HG02840 (cell line): ENCODE measurements around the gene HLA-DMB.
A peak's percentile ranks its signal among the peaks of the same experiment; 100 is the strongest.

Source experiments
- ATAC-seq: cut with Tn5 transposase; IDR thresholded peaks from one replicate; pipeline ENCODE4 v1.9.1; 2021; ENCODE audit warnings: mild to moderate bottlenecking, moderate library complexity, moderate number of reproducible peaks; ENCODE audit not compliant: unreplicated experiment, low FRiP score

HLA-DMB gene

DNA sequence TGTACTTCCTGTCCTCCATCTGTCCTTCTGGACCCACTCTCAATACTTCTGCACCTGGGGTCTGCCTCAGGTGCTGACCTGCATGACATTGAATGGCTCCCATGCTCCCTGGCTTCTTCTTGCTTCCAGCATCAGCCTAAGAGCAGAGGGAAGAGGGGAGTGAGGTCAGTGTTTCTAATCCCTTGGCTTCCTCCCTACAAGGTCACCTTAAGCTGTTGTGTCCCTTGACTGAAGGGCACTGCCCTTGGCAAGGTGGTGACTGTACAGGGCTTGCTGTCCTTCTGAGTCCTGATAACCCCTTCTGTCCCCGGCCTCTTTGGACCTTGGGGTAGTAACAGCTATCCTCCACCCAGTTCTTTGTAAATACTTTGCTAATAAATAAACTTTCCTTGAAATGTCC is 9.6 kb downstream of the HLA-DMB start:
- no peak for ATAC-seq

DNA sequence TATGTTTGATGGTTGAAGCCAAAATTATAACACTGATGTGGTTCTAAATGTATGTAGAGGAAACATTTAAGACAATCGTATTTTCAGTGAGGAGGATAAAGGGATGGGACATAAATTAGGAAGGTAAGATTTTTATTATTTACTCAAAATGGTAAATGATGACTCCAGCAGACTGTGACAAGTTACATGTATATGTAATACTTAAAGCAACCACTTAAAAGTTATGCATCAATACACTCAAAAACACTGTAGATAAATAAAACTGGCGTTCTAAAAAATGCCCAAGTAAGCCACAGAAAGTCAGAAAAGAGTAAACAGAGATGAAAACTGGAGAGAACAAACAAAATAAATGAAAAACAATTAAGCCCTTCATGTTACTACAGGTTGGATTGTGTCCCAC is 18.7 kb downstream of the HLA-DMB start:
- no peak for ATAC-seq

DNA sequence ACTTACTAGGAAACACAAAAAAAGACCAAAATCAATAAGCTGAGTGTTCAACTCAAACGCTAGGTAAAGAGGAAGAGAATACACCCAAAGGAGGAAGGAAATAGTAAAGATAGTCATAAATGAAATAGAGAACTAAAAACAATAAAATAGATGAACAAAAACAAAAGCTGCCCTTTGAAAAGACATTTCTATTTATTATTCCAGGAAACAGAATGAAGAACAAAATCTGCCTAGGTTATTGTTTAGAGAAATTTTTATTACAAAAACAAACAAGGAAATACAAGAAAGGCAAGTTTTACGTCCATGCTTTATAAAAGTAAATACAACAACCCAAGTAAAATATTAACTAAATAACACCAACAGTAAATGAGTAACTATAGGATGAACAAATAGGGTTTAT is 20.1 kb downstream of the HLA-DMB start:
- no peak for ATAC-seq

DNA sequence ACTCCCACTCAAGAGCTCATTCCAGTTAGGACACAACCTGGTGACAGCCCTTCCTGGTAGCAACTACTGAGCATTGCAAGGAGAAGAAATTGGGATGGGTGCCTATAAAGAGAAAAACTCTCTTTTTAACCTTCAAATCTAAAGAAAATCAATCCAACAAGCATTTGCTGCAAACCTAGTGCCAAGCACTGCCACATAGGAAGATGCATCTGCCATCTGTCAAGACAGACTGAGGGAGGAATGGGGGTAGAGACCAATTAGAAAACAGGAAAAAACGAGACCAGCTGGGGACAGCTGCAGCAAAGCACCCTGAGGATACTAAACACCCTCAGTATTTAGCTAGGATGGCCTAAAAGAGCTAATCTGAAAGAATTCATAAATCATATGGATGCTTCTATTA is 27.9 kb downstream of the HLA-DMB start:
- ATAC-seq, result no peak

DNA sequence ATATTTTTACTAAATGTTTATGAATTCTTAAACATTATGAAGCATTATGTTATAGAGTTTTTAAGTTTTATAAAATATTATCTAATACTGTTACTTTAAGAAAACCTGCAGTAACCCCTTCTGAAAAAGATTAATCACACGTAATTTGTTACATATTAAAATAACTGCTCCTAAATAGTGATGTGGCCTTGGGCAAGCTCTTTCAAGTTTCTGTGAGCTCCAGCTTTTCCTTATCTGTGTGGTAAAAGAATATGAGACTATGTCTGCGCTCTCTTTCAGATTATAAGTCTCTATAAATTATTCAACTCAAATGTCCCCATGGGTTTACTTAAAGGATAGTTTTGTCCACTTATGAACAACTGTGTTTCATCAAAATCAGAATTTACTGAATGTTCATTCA is 31.9 kb downstream of the HLA-DMB start:
- no peak for ATAC-seq

DNA sequence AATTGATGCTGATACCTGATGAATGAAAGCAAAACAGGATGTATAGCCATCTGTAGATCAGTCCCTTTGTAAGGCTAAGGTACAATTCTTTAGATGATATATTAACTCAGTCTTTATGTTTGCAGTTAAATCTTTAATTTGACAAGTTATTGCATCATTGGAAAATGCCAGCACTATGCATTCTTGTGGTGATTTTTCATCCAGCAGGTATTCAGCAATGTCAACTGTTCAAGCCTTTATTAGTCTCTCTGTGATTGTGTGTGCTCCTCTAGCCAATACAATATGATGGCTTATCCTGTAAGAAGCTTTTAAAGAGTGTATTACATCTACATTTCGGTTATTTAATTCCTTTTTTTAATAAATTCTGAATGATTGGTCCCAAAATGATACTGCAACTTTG is 34.3 kb downstream of the HLA-DMB start:
- ATAC-seq, result no peak

DNA sequence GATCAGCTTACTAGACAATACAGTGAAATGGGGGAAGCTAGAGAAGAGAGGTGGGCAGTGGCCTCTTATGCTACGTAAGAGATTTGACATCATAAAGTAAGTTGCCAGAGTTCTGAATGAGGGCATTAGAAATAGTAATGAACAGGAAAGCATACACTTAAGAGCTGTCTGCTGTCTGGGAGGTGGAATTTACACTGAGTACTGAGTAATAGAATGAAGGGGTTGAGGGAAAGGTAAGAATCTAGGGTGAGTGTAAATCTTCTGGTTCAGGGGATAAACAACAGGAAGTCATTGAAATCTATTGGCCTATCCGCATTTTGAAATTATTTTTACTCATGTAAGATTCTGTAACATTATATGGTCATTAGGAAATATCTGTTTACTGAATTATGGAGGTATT is 35.8 kb downstream of the HLA-DMB start:
- no peak for ATAC-seq

DNA sequence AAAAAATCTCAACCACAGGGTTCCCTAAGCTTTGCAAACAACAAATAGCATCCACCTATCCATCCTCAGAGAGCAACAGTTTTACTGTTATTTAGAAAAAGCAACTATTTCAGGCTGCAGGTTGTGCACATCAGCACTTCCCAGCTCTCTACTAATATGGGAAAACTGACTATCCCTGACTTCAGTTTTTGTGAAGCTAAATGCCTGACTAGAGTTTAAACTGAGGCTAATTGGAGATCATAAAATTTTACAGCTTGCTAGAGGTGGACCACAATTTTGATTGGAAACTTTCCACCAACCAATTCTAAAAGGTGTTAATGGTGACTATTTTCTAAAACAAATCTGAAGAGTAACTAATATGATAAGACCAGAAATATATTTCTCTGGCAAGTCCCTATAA is 36.9 kb downstream of the HLA-DMB start:
- no peak for ATAC-seq

DNA sequence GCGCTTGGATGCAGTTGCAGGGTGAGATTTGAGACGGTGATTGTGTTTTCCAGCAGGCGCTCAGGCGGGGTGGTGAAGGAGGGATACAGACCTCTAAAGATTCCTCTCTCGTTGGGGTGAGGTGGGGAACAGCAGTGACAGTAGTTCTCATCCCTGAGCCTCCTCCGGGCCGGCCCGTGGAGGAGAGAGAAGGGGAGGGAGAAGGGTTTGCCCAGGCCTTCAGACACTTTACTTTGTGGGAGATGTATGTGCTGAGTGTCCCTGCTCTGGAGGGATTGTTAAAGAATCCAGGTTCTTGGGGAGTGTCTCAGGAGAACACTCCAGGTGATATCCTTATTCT is 45.9 kb downstream of the HLA-DMB start:
- ATAC-seq, result no peak

DNA sequence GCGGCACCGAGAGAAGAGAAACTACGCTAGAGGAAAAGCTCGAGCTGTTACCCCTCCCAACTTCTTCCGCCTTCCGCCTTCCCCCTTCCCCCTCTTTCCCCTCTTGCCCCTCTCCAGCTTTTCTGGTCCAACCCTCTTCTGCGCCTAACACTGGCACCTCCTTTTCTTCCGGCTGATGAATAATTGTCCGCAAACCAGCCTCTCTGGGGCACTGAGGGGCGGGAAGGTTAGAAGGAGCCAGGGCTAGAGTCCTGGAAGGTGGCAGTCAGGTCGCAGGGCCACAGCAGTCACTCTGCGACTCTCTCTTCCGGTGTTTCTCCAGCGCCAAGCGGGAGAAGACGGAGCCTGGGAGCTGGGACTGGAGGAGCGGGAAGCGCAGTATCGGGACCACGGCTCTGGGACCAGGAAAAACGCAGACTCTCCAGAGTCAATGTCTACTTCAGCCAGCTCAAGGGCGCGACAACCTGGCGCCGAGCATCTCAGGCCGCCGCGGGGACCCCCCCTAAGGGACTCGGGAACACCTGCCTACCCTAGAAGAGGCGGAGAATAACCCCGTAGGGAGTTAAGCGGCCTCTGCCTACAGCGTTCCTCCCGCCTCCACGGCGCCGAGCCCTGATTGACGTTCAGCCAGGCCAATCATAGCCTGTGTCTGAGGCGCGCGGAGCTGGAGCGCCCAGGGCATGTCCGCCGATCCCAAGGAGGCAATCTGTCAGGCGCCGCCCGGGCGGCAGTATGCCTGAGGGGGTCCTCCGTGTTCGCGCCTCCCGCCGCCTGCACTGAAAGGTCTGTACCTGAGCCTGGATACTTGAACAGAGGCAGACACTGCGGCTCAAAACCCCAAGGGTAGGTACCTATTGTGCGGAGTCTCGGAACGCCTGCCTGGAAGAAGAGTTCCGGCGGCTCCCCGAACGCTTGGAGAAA is 46.5 kb downstream of the HLA-DMB start:
- peak; percentile 94 for ATAC-seq

DNA sequence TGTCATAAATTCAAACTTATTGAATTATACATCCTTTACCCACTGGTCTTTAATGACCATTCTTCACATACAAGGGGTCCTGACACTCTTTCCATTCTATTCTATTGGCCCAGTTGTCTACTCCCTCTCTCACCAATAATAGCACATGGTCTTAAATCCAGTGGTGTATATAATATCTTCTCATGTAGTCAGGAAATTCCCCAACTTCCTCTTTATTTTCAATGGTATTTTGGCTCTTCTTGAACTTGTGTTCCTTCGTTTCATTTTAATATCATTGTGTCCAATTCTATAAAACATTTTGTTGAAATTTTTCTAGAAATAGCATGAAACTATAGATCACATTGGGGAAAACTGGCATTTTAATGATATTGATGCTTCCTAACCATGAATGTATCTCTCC is 50.0 kb downstream of the HLA-DMB start:
- ATAC-seq, result no peak

DNA sequence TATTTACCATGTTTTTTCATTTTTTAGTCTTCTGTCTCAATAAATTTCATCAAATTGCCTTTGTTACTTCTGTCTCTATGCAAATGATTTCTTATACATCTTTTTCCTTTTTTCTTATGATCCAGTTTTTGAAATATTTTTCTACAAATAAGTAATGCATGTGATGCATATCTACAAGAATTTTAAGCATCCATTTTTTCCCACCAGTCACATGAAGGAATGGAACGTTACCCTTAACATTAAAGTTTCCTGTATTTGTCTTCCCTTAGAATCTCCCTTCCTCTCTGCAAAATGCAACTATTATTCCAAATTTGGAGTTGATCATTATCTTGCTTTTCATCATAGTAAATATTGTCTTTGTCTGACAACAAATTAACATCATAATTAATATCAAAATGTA is 51.3 kb downstream of the HLA-DMB start:
- ATAC-seq, result no peak

DNA sequence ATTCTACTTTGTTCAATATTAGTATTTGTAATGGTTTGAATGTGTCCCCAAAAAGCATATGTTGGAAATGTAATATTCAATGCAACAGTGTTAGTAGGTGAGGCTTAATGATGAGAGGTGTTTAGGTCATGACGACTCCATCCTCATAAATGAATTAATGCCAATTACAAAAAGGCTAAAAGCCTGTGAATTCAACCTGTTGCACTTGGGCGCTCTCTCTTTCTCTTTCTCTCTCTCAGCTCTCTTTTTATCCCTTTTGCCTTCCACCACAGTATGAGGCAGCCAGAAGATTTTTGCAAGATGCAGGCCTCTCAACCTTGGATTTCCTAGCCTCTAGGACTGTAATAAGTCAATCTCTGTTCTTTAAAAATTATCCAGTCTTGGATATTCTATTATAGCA is 52.3 kb downstream of the HLA-DMB start:
- ATAC-seq, result no peak

DNA sequence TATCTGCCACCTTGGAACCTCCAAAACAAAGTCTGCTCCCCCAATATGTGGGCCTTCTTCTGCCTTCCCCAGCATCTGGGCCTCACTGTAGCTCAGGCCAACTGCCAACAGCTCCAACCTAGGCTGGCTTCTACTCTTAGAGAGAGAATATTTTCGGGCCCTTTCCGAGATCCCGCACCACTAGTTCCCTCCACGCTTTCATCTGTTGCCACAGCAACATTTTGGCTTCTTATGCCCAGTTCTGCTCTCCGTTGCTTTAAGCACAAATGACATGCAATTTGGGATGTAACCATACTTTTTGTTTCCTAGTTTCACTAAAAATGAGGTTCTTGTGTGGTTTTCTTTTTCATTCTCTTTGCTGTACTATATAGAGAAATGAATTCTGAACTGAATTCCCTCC is 53.2 kb downstream of the HLA-DMB start:
- ATAC-seq, result no peak

DNA sequence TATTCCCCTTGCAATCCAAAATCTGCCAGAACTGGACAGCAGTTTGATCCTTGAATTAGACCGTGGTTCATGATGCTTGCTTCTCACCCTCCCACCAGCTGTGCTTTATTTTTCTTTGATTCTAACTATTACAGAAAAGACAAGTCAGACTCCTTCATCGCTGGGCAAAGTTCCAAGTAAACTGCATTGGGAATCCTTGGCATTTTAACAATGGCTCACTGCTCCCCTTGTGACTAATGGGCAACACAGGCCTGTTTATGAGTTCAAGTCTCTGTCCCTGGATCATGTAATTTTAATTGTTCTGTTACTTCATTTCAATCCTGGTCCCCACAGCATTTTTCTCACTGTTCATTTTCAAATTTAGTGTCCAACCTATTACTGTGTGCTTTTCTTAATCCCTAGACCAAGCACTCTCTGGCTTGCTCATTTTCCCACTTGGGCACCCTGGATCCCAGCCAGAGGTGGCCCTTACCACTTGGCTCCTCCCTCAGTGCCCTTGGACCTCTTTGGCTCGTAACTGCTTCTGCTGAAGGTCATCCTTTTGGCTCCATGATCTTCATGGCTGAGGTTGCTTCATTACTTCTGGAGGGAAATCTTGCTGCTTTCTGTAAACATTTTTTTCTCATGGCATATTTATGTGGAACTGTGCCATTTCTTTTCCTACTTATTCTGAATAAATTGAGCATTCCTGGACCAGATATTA is 54.0 kb downstream of the HLA-DMB start:
- no peak for ATAC-seq

DNA sequence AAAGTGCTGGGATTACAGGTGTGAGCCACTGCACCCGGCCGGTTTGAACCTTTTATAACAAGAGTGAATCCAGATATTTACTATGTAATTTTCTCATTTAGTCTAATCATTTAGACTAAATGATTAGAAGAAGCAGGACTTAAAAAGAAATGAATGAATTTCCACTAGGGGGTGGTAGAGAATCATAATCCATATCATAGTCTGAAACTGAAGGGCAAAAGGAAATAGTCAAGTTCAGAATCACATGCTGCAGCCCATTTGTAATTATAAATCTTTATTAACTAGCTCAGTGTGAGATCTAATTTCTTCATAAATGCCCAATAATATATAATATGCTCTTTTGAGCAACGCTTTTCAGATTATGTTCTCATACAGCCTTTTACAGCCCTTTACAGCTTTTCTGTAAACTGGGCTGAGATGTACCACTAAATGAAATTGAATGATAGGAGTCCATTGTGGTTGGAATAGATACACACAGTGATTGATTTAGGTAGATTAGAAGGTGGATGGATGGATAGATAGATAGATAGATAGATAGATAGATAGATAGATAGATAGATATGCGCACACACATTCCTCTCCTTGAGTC is 55.0 kb downstream of the HLA-DMB start:
- ATAC-seq, result no peak
